ENCODE measurements around the gene NLGN1.

The NLGN1 gene

DNA sequence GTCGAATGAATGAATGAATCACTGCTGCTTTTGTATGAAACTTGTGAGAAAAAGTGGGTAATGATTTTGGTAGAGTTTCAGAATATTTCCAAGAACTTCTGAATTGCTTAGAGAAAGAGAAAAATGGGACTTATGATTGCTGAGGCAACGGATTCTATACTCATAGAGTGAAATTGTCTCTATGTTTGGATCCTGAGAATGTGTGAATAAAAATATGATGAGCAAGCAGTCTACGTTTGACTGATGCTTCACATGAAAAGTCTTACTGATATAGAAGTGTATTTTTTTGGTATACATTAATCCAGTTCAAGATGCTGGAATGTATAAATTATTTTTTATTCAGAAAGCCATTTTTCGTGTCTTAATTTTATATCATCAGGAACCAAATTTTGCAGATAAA is 441.1 kb downstream of the NLGN1 start:
- DNase-seq (ENCODE audit: low read depth in 2 of 2): no peak

DNA sequence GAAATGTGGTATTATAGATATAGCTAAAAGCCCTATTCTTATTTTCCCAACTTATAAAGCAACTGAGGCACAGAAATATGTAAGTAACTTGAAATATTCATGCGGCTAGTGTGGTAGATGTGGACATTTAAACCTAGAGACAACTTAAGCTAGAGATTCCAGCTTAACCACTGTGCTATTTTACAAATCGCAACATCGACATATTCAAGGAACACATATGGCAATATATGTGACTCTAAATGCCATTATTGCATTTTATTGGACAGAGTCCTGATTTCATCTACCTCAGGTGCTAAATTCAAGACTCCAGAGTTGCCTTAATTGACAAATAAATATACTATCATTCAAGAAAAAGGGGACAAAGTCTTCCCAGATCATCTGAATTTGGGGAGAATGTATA is 442.3 kb downstream of the NLGN1 start:
- no peak for DNase-seq (ENCODE audit: low read depth in 2 of 2)

DNA sequence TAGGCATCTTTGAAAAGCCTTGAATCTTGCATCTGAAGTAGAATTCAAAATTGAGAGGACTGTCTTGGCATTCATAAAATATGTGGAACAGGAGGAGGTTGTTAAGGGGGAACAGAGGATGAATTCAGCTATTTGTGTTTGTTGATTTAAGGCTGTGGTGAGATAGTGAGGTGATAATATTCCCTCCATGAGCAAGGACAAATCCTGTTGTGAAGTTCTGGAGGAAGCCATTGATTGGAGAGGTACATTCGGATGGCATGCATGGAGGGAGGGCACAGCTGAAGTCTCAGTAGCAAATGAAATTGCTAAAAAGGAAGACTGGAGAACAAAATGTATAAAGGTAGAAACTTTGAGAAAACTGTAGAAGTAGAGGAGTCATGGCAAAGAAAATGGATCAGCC is 443.8 kb downstream of the NLGN1 start:
- DNase-seq (ENCODE audit: low read depth in 2 of 2): no peak

DNA sequence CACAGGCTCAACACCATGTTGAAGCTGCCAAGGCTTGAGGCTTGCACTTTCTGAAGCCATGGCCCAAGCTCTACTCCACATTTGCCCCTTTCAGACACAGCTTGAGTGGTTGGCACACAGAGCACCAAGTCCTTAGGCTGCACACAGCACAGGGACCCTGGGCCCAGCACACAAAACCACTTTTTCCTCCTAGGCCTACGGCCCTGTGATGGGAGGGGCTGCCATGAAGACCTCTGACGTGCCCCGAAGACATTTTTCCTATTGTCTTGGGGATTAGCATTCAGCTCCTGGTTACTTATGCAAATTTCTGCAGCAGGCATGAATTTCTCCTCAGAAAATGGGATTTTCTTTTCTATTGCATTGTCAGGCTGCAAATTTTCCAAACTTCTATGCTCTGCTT is 445.5 kb downstream of the NLGN1 start:
- no peak for DNase-seq (ENCODE audit: low read depth in 2 of 2)

DNA sequence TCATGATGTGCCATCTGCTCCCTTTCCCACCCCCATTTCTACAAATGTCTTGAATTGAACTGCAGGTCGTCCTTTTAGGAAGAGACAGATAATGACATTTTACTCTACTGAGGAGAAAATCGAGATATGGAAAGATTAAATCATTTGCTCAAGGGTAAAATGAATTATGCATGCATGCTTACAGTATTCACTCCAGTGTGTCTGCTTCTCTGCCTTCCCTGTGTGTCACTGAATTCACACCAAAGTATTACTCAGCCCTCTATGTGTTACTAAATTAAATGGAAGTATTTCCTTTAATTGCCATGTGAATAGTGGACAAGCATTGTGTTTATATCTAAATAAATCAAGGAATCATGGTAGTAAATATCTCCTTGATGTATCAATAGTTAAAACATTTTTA is 449.0 kb downstream of the NLGN1 start:
- no peak for DNase-seq (ENCODE audit: low read depth in 2 of 2)

DNA sequence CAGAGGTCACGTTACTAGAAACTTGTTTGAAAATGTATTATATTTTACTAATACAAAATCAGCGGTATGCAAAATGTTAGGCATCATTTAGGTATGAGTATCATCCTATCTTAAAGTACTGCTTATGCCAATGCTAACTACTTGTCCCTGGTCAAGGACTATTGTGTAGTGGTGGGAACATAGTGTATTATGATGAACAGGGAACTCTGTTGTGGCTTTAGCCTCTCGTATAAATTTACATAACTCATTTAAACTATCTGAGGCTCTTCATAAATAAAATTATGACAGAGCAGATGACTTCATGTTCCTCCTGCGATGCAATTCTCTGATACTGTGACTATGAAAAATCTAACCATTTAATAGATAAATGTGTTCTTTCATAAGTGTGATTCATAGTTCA is 451.9 kb downstream of the NLGN1 start:
- no peak for DNase-seq (ENCODE audit: low read depth in 2 of 2)

DNA sequence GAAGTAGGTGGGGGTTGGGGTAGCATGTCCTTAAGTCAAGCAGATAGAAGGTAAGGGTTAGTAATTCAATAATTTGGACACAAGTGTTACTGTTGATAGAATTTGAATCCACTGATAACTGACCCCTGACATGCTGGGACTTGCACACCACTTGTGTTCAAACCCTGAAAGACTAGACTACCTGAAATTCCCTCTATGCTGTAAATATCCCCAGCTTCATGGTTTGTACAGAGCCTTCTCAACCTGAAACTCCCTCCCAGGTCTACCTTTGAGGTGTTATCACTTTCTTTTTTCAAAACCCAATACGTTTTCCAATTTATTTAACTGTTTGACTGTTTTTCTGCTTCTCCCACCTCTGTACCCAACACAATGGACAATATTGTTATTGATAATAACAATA is 459.6 kb downstream of the NLGN1 start:
- DNase-seq (ENCODE audit: low read depth in 2 of 2): no peak

DNA sequence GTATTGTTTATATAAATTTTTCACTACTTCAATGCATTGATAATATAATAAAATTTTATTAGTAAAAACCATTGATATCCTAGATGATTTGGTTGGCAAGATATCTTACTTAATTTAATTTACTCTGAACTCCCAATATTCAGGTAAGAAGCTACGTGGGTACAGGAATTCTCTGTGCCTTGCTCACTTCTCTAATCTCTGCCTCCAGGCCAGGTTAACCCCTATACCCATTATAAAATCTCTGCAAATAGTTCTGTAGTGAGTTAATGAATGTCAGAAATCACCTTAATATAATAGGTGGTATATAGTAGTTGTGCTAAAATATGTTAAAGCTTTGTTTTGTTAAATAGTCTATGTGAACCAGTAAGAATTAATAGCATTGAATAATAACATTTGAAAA is 465.2 kb downstream of the NLGN1 start:
- no peak for DNase-seq (ENCODE audit: low read depth in 2 of 2)

DNA sequence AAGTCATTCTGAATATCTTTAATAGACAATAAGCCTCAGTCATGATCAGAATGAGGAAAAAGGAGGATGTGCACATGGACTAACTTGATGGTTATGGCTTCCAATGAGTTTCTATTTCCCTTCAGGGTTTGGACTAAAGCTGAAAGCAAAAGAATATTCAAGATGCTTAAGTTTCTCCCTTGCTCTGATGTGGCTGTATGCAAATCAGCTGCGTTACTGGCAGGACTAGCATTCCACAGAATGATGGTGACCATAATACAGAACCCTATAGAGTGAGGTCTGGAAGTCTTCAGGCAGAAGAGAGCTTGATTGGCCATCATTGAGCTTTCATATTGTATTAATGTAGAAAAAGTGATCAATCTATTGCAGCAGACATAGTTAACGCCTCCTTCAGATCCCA is 466.0 kb downstream of the NLGN1 start:
- DNase-seq (ENCODE audit: low read depth in 2 of 2): no peak

DNA sequence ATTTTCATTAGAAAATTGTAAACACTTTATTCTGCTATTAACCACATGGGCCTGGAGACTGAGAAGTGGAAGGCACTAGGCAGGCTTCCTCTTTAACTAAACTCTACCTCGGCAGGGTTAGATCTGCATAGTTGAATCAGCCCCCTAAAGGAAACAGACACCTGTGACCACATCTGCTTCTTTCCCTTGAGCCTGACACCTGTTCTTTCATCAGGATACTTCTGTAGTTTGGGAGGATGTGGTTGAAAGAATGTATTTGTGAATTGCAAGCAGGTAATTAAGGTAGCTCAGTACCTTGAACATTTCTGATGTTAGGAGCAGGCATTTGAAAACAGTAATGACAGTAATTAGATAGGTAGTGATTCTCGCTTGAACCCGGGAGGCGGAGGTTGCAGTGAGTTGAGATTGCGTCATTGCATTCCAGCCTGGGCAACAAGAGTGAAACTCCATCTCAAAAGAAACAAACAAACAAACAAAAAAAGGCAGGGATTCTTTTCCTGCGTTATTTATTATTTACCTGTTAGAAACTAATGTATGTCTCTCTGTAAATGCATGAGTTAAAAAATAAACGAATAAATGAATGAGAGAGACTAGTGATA is 468.5 kb downstream of the NLGN1 start:
- DNase-seq (ENCODE audit: low read depth in 2 of 2): no peak

DNA sequence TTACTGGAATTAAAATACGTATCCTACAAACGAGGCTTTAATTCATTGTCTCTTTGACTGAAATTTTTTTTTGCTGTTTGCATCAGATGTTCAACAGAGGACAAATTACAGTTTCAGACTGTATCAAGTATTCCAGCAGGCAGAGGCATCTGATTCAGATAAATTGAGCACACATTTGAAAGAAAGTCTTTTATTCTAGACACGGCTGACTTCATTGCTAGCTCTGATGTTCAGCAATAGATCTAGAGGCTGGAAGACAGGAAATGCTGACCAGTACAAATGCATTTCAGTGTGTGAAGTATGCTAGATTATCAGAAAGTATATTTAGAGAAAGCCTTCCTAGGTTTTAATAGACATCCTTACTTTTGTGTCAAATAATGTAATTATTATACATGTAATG is 472.2 kb downstream of the NLGN1 start:
- no peak for DNase-seq (ENCODE audit: low read depth in 2 of 2)

DNA sequence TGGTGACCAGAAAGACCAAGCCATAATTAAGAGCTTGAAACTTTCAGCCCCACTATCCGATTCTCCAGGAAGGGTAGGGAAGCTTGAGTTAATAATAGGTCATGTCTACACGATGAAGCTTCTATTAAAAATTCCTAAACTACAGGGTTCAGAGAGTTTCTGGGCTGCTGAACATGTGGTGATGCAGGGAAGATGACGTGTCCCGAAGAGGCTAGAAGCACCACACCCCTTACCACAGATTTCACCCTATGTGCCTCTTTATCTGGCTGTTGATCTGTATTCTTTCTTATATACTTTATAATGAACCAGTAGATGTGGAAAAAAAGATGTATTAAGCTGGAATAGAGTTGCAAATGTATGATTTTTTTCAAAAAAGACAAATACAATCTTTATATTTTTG is 473.4 kb downstream of the NLGN1 start:
- DNase-seq (ENCODE audit: low read depth in 2 of 2): no peak

DNA sequence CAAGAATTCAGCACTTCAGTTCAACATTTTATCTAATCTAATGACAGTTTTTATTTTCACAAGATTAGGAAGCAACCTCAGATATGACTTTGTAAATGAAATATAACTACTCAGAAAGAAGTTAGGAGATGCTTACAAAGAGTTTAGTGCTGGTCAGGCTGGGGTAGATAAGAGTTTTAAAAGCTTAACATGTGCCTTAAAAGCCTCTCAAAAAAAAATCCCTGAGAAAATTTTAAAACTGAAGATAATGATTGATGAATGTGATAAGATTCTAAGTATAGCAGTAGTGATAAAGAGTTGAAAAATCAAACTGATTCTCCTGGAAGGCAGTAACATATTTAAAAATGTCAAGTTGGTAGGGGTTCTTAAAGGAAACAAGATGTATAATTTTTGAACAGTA is 478.2 kb downstream of the NLGN1 start:
- DNase-seq (ENCODE audit: low read depth in 2 of 2): no peak

DNA sequence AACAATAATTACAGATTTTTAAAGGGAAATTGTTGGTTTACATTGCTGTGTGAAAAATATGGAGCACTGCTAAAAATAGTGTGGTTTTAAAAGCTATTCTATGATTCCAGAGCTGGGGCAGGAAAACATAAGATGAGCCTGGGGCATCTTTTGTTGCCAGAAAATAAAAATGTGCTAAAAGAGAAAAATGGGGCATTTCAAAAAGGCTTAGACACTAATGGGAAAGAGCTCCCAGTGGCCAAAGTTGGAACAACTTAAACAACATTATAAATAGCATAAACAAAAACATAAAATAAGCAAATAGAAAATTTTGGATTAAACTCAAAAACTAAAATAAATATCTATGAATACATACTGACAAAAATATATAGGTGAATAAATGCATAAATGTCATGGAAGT is 478.9 kb downstream of the NLGN1 start:
- no peak for DNase-seq (ENCODE audit: low read depth in 2 of 2)

DNA sequence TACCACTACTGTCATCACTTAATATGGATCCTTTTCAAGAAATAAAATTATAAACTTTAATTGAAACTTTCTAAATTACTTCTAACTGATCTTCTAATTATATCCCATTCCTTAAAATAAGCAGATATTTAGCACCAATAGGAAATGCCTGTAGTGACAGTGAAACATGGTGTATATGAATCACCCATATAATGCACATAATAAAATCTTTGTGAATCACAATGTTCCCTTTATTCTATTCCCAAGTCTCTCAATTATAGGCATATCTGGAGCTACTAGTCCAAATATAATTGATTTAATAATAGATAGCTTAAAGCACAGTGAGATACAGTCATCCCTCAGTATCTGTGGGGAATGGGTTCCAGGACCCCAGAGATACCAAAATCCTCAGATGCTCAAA is 490.3 kb downstream of the NLGN1 start:
- DNase-seq (ENCODE audit: low read depth in 2 of 2): no peak

DNA sequence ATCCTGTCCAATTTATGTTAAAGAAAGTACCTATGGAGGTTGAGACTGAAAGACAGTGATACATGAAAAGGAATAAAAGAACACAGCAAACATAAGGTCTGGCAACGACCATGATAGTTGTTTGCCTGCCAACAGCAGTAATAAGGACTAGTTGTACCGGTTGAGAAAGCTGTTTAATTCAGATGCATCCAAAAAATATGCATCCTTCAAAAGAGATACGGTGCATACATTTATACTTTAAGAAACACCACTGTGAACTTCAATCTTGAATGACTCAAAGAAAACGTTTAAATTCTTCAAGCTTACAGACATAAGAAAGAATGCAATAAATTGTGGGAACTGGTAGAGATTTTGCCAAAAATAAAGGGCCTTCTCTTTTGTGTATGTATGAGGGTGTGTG is 492.1 kb downstream of the NLGN1 start:
- no peak for DNase-seq (ENCODE audit: low read depth in 2 of 2)

DNA sequence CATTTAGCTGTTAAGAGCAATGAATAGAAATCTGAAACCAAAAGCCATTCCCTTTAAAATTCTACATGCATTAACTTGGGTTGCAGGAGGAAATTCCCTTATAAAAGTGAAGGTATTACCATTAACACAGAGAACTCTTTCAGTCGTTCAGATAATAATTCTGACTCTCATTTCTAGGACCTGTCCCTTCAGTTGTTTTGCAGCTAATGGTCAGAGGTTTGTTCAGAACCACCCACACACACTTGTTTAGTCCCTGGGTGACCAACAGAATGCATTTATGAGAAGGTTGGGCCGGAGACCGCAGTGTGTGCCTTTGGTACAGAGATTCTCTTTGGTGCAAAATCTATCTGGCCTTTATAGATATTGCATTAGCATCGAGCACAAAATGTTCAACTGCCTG is 492.5 kb downstream of the NLGN1 start:
- DNase-seq (ENCODE audit: low read depth in 2 of 2): no peak

DNA sequence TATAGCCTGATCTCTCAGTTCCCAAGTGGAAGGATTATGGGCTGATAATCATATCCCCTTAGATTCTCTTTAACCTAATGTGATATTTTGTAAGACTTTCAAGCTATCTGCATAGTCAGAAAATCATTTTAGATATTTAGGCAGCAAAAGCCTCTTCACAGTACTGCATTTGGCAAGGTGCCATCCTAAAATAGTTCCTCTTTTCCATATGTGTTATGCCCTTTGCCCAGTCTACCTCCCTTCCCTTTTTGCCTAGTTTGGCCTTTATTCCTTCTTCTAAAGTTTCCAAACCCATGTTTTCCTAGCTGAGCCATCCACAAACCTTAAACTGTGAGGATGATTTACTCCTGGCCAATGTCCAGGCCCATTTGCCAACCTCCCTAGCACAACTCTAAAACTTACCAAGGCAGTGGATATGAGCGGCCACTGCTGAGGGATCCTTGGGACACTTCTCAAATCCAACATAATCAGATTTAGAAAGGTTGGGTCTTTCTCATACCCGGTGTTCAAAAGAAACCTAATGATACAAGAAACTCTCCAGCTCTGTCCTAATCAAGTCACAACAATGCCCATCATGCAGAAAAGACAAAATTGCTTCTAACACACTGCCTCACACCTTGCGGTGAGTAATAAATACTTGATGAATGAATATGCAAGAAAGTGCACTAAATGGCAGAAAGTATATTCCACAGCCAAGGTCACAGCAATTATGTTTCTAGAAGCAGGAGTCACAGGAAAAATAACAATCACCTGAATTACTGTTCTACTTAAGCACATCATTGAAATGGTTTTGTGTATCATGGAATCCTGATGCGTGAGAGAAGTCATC is 493.9 kb downstream of the NLGN1 start:
- DNase-seq (ENCODE audit: low read depth in 2 of 2): no peak

DNA sequence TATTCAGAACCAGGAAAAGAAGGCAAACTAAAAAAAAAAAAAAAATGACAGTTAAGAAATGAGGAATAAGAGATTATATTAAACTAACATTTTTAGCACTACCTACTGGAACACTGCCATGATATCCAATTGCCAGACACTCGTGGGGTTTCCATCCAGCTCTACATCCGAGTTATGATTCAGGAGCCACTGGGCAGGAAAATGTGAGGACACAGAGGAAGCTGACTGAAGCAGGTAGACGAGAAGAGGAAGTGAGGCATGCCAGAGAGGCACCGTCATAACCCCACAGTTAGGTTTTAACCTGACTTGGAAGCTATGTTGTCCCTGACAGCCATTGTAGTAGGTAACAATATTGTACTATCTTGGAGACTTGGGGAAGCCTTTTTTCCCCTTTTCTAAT is 495.0 kb downstream of the NLGN1 start:
- DNase-seq (ENCODE audit: low read depth in 2 of 2): no peak

DNA sequence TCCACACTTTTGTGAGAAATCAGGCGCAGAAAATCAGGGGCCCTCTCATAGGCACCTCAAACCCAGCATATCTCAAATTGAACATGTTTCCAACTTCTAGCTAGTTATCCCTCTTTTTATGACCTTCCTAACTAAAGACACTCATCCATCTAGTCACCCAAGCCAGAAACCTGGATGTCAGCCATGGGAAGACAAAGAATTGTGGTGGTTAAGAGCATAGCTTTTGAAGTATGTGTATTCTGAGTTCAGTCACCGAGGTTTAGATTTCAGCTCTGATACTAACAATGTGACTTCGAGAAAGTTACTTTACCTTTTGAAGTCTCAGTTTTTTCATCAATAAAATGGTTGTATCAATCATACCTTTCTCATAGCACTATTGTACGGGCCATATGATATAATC is 495.5 kb downstream of the NLGN1 start:
- DNase-seq (ENCODE audit: low read depth in 2 of 2): no peak

DNA sequence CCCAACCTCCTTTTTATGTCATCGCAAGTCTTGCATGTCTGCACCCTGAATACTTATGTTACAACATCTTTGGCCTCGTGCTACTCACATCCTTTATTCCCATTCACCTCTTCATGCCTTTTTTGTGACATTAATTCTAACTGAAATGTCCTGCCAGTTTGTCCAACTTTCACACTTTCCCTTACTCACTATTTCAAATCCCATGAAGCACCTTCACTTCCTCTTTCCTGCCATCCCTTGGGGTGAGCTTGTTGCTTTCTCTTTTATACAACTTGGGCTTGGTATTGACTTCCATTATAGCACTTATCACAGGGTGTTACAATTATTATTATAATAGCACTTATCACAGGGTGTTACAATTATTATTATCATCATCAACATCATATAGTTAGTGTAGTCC is 496.3 kb downstream of the NLGN1 start:
- no peak for DNase-seq (ENCODE audit: low read depth in 2 of 2)

DNA sequence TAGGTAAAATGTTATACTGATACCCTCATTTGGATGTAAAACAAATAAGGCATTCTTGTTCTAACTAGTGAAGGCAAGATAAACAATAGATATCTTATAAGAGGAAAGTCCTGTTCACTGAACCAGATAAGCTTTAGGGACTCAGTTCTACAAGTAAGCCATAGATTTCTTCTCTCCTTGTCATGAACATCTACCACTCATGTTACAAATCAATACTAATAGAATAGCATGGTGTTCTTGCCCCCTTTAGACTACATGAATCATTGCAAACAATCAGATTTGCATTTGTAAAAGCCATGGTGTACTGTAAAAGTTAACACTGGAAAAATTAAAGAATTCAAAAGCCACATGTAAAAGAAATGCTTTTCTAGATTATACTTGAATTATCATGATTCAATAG is 500.1 kb downstream of the NLGN1 start:
- no peak for DNase-seq (ENCODE audit: low read depth in 2 of 2)

DNA sequence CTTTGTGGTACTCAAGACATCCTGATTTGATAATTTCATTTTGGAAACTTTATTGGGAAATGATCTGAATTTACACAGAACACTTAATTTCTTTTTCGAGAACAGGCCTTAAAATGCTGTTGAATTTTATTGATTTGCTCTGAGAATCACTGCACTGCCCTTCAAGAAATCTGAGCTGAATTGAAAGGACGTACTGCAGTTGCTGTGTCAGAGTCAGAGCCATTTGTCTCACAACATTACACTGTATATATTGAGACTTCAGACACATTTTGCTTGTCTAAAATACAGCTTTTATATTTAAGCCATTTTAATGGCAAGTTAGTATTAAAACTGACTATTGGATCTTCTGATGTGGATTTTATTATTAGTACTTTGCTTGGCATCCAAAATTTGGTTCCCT is 504.1 kb downstream of the NLGN1 start:
- DNase-seq (ENCODE audit: low read depth in 2 of 2): no peak

DNA sequence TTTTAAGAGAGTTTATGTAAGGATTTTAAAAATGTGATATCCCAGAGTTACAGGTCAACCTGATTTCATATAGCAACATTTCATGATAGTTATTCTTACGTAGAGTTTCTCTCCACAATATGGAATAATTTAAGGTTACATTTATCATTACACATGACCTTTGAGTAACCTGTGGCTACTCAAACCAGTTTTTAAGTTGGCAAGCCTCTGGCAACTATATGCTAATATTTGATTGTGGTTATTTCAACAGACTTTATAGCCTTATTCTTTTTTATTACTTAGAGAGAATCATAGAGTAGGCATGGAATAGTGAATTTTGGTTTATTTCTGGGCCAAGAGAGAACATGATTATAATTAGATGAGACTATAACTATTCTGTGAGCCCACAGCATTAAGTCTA is 504.9 kb downstream of the NLGN1 start:
- no peak for DNase-seq (ENCODE audit: low read depth in 2 of 2)

All from stimulated activated CD8-positive, alpha-beta memory T cell treated with anti-CD3 and anti-CD28 coated beads, Interleukin-15, amount 100 ng/mL, for 4 hours (primary cell).